GM12801 (cell line): ENCODE results near the gene CYGB.

Source experiments
- TF ChIP-seq, protein P1 (sequence below): IDR thresholded peaks from one replicate; pipeline ENCODE4 v1.5.1; 2011; ENCODE audit warnings: control low read depth; ENCODE audit not compliant: insufficient read length; ENCODE audit errors: extremely low read depth

The CYGB gene

DNA sequence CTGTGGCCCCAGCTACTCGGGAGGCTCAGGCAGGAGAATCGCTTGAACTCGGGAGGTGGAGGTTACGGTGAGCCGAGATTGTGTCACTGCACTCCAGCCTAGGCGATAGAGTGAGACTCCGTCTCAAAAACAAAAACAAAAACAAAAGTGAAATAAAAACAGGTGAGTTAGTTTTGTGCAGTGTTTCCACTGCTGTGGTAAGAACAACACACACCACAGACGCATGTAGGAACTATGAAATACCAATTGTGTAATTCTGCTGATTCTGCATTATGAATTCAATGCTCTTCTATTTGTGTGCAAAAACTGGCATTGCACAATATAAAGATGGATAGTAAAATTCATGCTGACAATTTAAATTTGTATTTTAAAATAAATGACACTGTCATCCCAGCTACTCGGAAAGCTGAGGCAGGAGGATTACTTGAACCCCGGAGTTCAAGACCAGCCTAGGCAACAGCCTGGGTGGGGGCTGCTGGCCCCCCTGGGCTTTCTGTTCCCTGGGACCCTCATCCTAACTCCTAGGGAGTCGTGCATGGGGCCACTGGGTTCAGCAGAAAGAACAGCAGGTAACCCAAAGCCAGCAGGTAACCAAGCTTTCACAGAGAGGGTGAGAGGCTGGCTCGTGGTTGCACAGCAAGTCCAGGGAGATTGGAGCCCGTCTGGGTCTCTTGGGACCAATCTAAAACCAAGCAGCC lies 25.7 kb downstream of the CYGB start:
- TF ChIP-seq, protein P1, sequence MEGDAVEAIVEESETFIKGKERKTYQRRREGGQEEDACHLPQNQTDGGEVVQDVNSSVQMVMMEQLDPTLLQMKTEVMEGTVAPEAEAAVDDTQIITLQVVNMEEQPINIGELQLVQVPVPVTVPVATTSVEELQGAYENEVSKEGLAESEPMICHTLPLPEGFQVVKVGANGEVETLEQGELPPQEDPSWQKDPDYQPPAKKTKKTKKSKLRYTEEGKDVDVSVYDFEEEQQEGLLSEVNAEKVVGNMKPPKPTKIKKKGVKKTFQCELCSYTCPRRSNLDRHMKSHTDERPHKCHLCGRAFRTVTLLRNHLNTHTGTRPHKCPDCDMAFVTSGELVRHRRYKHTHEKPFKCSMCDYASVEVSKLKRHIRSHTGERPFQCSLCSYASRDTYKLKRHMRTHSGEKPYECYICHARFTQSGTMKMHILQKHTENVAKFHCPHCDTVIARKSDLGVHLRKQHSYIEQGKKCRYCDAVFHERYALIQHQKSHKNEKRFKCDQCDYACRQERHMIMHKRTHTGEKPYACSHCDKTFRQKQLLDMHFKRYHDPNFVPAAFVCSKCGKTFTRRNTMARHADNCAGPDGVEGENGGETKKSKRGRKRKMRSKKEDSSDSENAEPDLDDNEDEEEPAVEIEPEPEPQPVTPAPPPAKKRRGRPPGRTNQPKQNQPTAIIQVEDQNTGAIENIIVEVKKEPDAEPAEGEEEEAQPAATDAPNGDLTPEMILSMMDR: no peak

DNA sequence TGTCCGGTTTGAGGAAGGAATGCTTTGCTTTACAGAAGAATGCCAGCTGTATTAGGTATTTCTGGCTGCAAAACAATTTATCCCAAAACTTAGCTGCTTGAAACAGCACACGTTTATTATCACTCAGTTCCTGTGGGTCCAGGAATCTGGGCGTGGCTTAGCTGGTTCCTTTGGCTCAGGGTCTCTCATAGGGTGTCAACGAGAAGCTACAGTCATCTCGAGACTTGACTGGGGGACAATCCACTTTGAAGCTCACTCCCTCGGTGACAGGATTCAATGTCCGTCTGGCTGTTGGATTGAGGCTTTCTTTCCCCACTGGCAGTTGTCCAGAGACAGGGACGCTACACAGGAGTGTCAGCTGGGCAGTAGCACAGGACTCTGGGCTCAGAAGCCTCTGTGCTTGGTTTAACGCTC lies 26.7 kb downstream of the CYGB start:
- TF ChIP-seq, protein P1: no peak

DNA sequence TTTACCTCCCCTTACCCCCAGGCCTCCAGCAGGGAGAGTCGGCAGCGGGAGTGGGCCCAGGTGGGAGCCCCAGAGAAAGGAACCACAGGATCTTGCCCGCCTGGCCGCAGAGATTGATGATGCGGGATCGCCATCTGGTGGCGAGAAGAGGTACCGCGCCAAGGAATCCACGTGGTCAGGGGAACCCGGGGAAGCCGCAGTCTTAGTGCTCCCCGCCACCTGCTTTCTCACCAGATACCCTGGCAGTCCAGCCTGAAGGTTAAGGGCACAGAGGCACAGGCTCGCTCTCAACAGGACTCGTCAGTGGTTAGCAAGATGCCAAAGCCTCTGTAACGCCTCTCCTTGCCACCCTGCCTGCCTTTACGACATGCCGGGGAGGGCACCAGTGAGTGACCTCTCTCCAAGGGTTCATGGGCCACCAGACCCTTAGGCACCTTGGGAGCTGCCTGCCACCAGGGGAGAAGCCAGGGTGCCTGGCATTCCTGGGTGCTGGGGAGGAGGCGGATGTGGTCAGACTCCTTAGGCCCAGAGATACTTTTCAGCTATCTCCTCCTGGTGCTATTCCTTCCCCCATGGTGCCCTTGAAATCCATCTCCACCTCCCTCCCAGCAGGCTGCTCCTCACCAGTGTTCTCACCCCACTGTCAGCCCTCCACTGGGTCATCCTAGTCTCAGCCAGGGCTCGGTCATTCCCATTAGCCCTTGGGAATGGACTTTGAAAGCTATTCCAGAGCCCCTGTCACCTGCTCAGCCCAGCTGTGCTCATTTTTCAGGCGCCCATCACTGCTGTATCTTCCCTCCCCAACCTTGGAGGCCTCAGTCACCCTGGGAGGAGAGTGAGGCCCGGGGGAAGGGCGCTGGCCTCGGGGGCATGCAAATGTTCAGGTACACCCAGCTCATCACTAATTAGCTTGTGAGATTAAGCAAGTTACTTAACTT lies 30.8 kb downstream of the CYGB start:
- TF ChIP-seq, protein P1: no peak

DNA sequence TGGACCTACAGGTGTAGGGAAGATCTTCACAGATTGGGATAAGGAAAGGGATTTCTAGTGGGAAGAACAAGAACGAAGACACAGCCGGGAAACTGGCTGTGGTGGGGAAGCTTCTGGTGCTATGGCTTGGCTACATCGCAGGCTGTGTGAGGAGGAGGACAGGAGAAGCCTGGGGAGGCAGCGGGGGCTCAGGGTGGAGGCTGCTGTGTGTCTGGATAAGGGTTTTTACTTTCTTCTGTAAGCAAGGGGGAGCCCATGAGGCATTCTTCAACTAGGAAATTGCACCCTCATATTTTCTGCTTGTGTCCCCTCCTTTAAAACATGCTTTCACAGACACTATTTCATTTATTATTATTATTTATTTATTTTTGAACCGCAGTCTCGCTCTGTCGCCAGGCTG lies 33.4 kb downstream of the CYGB start:
- TF ChIP-seq, protein P1: no peak

DNA sequence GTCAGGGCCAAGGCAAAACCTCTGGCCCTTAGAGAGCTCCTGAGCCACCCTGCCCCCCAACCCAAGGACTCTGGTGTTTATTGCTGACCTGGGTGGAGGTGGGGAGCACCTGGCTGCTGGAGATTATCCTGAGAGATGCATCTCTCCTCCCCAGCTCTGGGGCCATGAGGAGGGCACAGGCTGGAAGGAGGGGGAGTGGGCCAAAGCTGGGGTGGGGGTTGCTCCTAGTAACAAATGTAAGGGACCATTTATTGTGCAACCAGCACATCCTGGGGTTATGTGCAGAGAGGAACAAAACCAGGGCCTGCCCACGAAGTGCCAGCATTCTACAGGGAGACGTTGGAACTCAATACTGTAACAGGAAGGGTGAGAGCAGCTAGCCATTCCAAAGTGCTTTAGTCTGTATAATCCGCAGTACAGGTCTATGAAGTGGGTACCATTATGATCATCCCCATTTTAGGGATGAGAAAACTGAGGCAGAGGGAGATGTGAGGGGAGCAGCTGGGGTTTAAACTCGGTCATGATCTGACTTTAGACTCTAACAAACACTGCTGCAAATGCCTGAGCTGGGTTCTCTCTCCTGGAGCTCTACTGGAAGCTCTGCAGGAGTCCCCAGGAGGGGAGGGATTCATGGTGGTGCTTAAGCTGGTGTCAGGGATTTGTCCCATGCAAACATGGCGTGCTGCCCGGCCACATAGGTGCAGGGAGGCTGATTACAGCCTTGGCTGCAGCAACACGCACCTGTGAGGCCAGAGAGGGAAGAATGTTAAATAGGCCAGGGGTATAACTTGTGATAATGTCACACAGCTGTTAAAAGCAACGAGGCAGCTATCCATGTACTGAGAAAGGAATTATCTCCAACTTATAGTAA lies 34.9 kb downstream of the CYGB start:
- TF ChIP-seq, protein P1: no peak

DNA sequence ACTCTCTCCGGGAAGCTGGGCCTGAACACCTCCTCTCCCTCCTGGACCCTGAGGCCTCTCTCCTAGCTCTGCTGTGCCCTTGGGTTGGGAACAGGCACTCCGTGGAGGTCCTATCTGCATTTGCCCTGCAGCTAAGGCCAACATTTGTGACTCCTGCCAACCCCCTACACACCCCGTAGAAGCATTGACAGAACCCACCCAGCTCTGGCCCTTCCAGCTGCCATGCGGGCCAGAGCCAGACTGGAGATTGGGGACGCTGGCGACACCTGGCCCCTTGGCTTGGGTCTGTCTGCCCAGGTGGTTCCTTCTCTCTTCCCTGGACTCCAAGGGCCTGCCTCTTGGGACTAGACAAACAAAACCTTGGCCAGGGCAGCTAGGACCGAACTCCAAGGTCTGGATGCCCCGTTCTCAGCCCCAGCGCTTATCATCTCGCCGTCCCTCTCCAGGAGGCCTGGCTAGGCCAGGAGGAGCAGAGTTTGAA lies 35.6 kb downstream of the CYGB start:
- TF ChIP-seq, protein P1: no peak
